ENCODE measurements around the gene MYO9A. TPM values are rescaled to one million over a fixed set of nuclear protein-coding genes. Genes with fewer than 3 reads are reported as not detected.

Gene MYO9A
- total RNA-seq, 1 experiment from 2014 or later = 21.4 TPM

GRCh38 chr15:72139667-72140066, 21.7 kb upstream of the MYO9A start:
- Histone ChIP-seq H3K18ac (ENCODE audit: insufficient read length, low read depth, low read length) (no peak overlapping the region), H3K4me2 (ENCODE audit: insufficient read depth, insufficient read length, low read length) (no peak overlapping the region), H3K23me2 (ENCODE audit: insufficient read length, low read depth, low read length, poor library complexity, severe bottlenecking) (no peaks in the 10 kb centered on the region), H3K79me2 (ENCODE audit: insufficient read depth, low read length) (no peaks in the 10 kb centered on the region), H2BK5ac (ENCODE audit: insufficient read length, low read length) (no peak overlapping the region), H2AK5ac (ENCODE audit: insufficient read length, low read length) (no peak overlapping the region), H4K91ac (ENCODE audit: insufficient read length, low read depth, low read length) (no peak overlapping the region), H3T11ph (ENCODE audit: low read length) (no peak overlapping the region), H3K4ac (ENCODE audit: low read depth, low read length) (no peak overlapping the region), H3K9ac (ENCODE audit: extremely low read depth, insufficient read length, low read length) (no peak overlapping the region), H3K56ac (ENCODE audit: insufficient read length, low read depth, low read length) (no peak overlapping the region), H3K27me3 (ENCODE audit: insufficient read depth, low read length) (no peaks in the 10 kb centered on the region), H3K9me3 (ENCODE audit: control insufficient read depth, low read depth, low read length) (no peaks in the 10 kb centered on the region), H4K5ac (ENCODE audit: insufficient read length, low read depth, low read length) (no peak overlapping the region), H3K14ac (ENCODE audit: insufficient read depth, low read length) (no peak overlapping the region), H2BK15ac (ENCODE audit: low read depth, low read length) (no peak overlapping the region), H2BK20ac (ENCODE audit: low read depth, low read length, poor library complexity, severe bottlenecking) (no peak overlapping the region), H3K23ac (ENCODE audit: insufficient read length, low read depth, low read length) (no peak overlapping the region), H4K20me1 (ENCODE audit: control insufficient read depth, insufficient read depth, insufficient read length) (no peaks in the 10 kb centered on the region), H3K4me1 (ENCODE audit: insufficient read depth, low read length) (no peaks in the 10 kb centered on the region), H2BK120ac (ENCODE audit: low read depth, low read length, poor library complexity, severe bottlenecking) (no peak overlapping the region), H4K8ac (replicated peaks; ENCODE audit: insufficient read length, low read depth, low read length) (no peak overlapping the region), H2BK12ac (ENCODE audit: insufficient read length, low read depth, low read length) (no peak overlapping the region), H3K27ac (ENCODE audit: insufficient read length, low read depth, low read length) (no peak overlapping the region), H2AFZ (ENCODE audit: low read length) (no peak overlapping the region), H3K79me1 (ENCODE audit: insufficient read depth, low read depth, low read length, poor library complexity, severe bottlenecking) (no peaks in the 10 kb centered on the region)
- H3K4me3 Mint-ChIP-seq = no peak overlapping the region
- TF ChIP-seq CTCF (conservative IDR thresholded peaks at IDR 0.05) = no peak
- WGBS (ENCODE audit: extremely low coverage, insufficient read length, low lambda C conversion rate) = no CpG with 5 or more reads among the region's 4 CpGs
- no peak overlapping the region; a peak in 1 of 7 replicates for H3K27ac Mint-ChIP-seq
- H3K36me3 Mint-ChIP-seq (ENCODE audit: insufficient read depth in 1 of 3, low read depth in 3 of 3) = no peaks in the 10 kb centered on the region
- no peaks in the 10 kb centered on the region for H3K9me3 Mint-ChIP-seq
- no peaks in the 10 kb centered on the region for H3K4me1 Mint-ChIP-seq
- H3K27me3 Mint-ChIP-seq (ENCODE audit: low read depth) = no peaks in the 10 kb centered on the region
- no peak for DNase-seq
